D721Med (cell line): ENCODE data around the gene VIPR2.

Source experiments
- DNase-seq: peaks from one replicate; pipeline ENCODE4 v3.0.0; 2011; ENCODE audit warnings: low spot score; ENCODE audit not compliant: insufficient read length
- FAIRE-seq: peaks from 2 replicates; lab custom pipeline; 2011; peaks lifted over from hg19 to GRCh38; lab: Jason Lieb, UNC
- TF ChIP-seq, protein P1 (sequence below): IDR thresholded peaks from 2 replicates; pipeline ENCODE4 v1.5.1; 2012; ENCODE audit warnings: mild to moderate bottlenecking, control low read depth; ENCODE audit not compliant: insufficient read depth; ENCODE audit errors: missing control alignments

Gene VIPR2

DNA sequence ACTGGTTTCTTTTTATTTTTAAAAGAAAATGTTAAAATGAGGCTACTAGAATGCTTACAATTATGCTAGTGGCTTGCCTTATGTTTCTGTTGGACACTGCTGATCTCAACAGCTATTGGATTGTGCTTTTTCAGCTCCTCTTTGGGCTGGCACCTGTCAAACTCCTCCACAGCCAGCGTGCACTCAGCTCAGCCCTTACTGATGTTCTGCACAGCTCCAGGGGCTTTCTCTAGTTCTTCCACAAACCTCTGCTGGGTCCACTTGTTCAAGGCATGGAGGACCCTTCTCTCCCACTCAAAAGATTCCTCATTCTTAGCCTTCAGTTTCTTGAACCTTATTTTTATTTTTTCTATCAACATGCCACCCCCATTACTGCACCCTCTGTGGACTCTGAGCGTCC, 96.0 kb downstream of the VIPR2 start:
- FAIRE-seq (no peak), DNase-seq (no peak)
- TF ChIP-seq, protein P1, sequence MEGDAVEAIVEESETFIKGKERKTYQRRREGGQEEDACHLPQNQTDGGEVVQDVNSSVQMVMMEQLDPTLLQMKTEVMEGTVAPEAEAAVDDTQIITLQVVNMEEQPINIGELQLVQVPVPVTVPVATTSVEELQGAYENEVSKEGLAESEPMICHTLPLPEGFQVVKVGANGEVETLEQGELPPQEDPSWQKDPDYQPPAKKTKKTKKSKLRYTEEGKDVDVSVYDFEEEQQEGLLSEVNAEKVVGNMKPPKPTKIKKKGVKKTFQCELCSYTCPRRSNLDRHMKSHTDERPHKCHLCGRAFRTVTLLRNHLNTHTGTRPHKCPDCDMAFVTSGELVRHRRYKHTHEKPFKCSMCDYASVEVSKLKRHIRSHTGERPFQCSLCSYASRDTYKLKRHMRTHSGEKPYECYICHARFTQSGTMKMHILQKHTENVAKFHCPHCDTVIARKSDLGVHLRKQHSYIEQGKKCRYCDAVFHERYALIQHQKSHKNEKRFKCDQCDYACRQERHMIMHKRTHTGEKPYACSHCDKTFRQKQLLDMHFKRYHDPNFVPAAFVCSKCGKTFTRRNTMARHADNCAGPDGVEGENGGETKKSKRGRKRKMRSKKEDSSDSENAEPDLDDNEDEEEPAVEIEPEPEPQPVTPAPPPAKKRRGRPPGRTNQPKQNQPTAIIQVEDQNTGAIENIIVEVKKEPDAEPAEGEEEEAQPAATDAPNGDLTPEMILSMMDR, result no peak

DNA sequence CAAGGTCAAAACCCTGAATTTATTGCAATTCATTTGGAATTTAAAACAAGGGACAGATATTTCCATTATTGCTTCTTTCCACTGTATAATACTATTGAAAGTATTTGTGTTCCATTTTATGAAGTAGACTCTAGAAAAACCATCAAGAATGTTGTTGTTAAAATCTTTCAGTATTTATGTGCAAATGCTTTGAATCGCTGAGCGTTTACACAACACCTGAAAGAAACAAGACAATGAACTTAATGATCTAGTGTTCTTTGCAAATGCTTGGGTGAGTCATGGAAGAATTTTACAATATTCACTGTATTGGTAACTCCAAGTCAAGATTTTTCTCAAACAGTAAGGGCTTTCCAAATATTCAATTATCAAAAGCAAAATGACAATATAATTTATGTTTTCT, 97.1 kb downstream of the VIPR2 start:
- TF ChIP-seq, protein P1, result no peak

DNA sequence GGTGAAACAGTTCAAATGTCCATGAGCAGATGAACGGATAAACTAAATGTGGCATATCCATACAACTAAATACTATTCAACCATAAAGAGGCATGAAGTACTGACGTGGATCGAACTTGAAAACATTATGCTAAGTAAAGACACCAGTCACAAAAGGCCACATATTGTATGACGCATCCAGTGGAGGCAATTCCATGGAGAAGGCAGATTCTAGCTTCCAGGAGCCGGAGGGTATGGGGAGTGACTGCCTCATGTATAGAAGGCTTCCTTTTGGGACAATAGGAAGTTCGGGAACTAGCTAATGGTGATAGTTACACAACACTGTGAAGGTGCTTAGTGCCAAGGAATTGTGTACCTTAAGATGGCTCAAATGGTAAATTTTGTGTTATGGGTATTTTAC, 98.4 kb downstream of the VIPR2 start:
- FAIRE-seq, result no peak
- no peak for DNase-seq
- TF ChIP-seq, protein P1, result no peak

More for the DNA sequence above, 97.1 kb downstream of the VIPR2 start:
- DNase-seq (no peak), FAIRE-seq (no peak)

- TF ChIP-seq, protein P1, result no peak
- FAIRE-seq, result no peak
Observed at GRCh38 chr7:159045839-159046238, 98.8 kb downstream of the VIPR2 start.

GRCh38 chr7:159042581-159043101, 102.0 kb downstream of the VIPR2 start:
- TF ChIP-seq, protein P1, result no peak
- DNase-seq (no peak), FAIRE-seq (no peak)

More at GRCh38 chr7:159045839-159046238, 98.8 kb downstream of the VIPR2 start:
- DNase-seq, result no peak

DNA sequence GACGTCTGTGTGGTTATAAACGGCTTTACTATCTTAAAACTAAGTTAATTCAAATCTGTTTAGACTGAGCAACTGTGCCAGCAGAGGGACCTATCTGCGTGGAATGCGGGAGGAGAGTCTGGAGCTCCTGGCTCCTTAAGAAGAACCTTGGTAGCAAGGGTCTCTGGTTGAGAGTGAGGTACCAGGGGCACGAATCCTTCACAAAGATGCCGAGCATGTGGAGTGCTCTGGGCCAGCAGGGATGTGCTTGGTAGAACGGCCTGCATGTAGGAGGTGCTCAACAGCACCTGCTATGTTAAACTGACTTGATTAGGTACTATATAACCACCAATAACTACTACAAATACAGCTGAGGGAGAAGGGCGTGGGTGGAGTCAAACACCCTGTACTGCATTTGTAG, 102.6 kb downstream of the VIPR2 start:
- DNase-seq, result no peak
- TF ChIP-seq, protein P1, result no peak
- no peak for FAIRE-seq

DNA sequence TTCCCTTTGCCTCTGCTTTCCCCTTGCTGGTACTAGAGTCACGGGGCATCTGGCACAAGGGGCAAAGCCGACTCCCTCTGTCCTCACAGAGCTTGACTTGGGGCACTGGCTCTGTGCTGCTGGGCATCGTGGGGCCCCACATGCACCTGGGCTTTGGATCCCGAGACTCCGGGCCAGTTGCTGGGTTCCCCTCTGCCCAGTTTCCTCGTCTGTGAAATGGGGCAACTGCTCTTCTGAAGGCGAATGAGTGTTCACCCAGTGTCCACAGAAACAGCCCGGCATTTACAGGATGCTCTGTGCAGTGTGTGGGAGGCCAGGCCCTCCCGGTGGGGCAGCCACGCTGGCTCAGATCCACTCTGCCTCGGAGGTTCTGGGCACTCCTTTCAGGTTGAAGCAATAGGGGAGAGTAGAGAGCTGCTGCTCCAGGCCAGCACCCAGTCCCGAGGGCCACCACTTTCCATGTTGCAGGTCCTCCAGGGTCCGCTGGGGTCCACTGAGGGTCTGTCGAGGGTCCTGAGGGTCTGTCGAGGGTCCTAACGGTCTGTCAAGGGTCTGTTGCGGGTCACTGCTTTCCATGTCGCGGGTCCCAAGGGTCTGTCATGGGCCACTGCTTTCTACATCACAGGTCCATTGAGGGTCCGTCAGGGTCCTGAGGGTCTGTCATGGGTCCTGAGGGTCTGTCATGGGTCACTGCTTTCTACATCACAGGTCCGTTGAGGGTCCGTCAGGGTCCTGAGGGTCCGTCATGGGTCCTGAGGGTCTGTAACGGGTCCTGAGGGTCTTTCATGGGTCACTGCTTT, 103.6 kb downstream of the VIPR2 start:
- DNase-seq, result no peak
- FAIRE-seq, result no peak
- TF ChIP-seq, protein P1, result no peak
